GM13976 (cell line): ENCODE data around the gene THAP11.
A peak's percentile ranks its signal among the peaks of the same experiment; 100 is the strongest.

Source experiments
- DNase-seq: peaks from one replicate; pipeline ENCODE4 v3.0.0; 2012; ENCODE audit warnings: low spot score
- CTCF ChIP-seq: IDR thresholded peaks from 2 replicates; pipeline ENCODE4 v1.5.1; 2012; ENCODE audit warnings: borderline replicate concordance, mild to moderate bottlenecking; ENCODE audit not compliant: insufficient read depth; ENCODE audit errors: extremely low read depth, missing control alignments, control extremely low read depth
- in situ Hi-C: fragments of 300-500 bp; cut with MboI; formaldehyde crosslinking; loops from one replicate; pipeline ENCODE4 v1.12.0; 2022; ENCODE audit warnings: low sequenced_read_pairs, mixed read lengths, inconsistent platforms; ENCODE audit not compliant: unreplicated experiment

The THAP11 gene

GRCh38 chr16:67841816-67842508 is at the start of gene THAP11:
Gene THAP11 (plus strand): TSS chr16:67842320. CDS start chr16:67842555, 235 bp downstream.
- TF ChIP-seq CTCF = peak; percentile 94
- peak; percentile 93 for DNase-seq
- in situ Hi-C loops = no loop called here

GRCh38 chr16:67796099-67796718 is 45.9 kb upstream of the THAP11 start:
- in situ Hi-C loops = no loop called here
- no peak for DNase-seq

GRCh38 chr16:67800338-67800926 is 41.7 kb upstream of the THAP11 start:
- in situ Hi-C loops = loop anchor here (25.0 kb wide), 1 partner anchor 263 kb away; the partner anchor contains the start of gene RIPOR1
- TF ChIP-seq CTCF = no peak
- DNase-seq = no peak

More at GRCh38 chr16:67796099-67796718, 45.9 kb upstream of the THAP11 start:
- TF ChIP-seq CTCF = no peak

GRCh38 chr16:67801241-67801640 is 40.9 kb upstream of the THAP11 start:
- no peak for DNase-seq
- in situ Hi-C loops = loop anchor here (25.0 kb wide), 1 partner anchor 264 kb away; the partner anchor contains the start of gene RIPOR1
- no peak for TF ChIP-seq CTCF

- DNase-seq = no peak
- no peak for TF ChIP-seq CTCF
- in situ Hi-C loops = loop anchor here (25.0 kb wide), 1 partner anchor 265 kb away; the partner anchor contains the start of gene RIPOR1
Measured at GRCh38 chr16:67801883-67802282, 40.2 kb upstream of the THAP11 start.

- in situ Hi-C loops = loop anchor here (25.0 kb wide), 1 partner anchor 267 kb away; the partner anchor contains the start of gene RIPOR1
- no peak for DNase-seq
- TF ChIP-seq CTCF = no peak
Measured at GRCh38 chr16:67803894-67804293, 38.2 kb upstream of the THAP11 start.
